ENCODE measurements around the gene TENM4.

- TF ChIP-seq CTCF (IDR thresholded peaks at IDR 0.05) (no peak), POLR2A (IDR thresholded peaks at IDR 0.05) (no peak), POLR2AphosphoS5 (IDR thresholded peaks at IDR 0.05) (no peak)
Observed at GRCh38 chr11:79043726-79044125, 397.1 kb downstream of the TENM4 start.
